HG02678 (cell line): Measurements from ENCODE around the gene PRR13.

Source experiments
- ATAC-seq: cut with Tn5 transposase; IDR thresholded peaks from one replicate; pipeline ENCODE4 v1.9.1; 2021; ENCODE audit warnings: mild to moderate bottlenecking, moderate library complexity; ENCODE audit not compliant: unreplicated experiment

PRR13 gene

GRCh38 chr12:53492188-53492587 is 50.7 kb downstream of the PRR13 start:
- ATAC-seq: no peak

GRCh38 chr12:53492830-53493609 is 51.5 kb downstream of the PRR13 start:
- ATAC-seq: peak; percentile 98

- ATAC-seq: no peak
These were observed 52.3 kb downstream of the PRR13 start for GRCh38 chr12:53493610-53494391.
